ENCODE results near the gene LMAN1L.

DNA sequence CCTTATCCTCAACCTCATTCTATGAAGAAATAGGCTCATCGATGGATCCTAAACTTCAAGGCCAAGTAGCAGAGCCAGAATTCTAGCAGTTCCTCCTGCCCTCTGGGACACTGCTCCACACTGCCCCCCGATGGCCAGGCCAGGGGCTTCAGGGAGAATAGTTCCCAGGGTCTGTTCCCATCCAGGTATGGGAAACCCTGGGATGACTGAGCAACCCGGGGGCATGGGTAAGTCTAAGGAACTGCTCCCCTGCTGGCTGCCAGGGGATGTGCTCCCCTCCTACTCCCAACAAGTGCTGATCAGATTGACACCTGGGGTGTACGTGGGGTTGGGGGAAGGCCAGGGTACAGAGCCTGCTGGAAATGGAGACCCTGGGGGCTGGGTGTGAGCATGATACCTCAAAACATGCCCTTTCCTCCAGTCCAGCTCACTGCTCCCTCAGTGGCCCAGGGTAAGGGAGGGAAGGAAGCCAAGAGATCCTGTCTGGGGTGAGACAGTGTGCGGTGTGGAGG lies 22.7 kb downstream of the LMAN1L start:
- TF ChIP-seq, protein P1, sequence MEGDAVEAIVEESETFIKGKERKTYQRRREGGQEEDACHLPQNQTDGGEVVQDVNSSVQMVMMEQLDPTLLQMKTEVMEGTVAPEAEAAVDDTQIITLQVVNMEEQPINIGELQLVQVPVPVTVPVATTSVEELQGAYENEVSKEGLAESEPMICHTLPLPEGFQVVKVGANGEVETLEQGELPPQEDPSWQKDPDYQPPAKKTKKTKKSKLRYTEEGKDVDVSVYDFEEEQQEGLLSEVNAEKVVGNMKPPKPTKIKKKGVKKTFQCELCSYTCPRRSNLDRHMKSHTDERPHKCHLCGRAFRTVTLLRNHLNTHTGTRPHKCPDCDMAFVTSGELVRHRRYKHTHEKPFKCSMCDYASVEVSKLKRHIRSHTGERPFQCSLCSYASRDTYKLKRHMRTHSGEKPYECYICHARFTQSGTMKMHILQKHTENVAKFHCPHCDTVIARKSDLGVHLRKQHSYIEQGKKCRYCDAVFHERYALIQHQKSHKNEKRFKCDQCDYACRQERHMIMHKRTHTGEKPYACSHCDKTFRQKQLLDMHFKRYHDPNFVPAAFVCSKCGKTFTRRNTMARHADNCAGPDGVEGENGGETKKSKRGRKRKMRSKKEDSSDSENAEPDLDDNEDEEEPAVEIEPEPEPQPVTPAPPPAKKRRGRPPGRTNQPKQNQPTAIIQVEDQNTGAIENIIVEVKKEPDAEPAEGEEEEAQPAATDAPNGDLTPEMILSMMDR (IDR thresholded peaks at IDR 0.05), result peak; percentile 32 to 75 (median 59)
- TF ChIP-seq POLR2A (IDR thresholded peaks at IDR 0.05), result no peak

All from thyroid gland (tissue), 4 donors.